GM21526 (cell line): ENCODE results near the gene GTPBP2.
A peak's percentile ranks its signal among the peaks of the same experiment; 100 is the strongest.
"Not testable (repeated sequence)": the region's sequence is repeated elsewhere in the genome, so short reads cannot be mapped to it uniquely, and the experiment has no call there.

Experiments used
- ATAC-seq: cut with Tn5 transposase; IDR thresholded peaks from one replicate; pipeline ENCODE4 v1.9.1; 2021; ENCODE audit warnings: moderate library complexity; ENCODE audit not compliant: unreplicated experiment, low FRiP score

Gene GTPBP2

DNA sequence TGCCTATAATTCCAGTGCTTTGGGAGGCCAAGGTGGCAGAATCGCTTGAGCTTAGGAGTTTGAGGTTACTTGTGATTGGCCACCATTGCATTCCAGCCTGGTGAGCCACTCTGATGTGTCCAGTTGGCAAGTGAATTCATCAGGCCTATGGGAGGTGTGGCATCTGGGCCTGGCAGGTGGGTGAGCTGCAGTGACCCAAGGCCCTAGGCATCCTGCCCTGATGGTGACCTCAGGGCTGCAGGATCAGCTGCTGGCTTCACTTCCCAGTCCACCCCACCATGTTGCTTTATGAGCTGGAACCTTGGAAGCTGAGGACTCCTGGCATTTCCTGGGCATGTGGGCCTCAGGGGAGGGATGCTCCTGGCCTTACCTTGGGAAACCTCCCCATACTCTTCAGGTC lies 36.3 kb upstream of the GTPBP2 start:
- ATAC-seq = no peak

DNA sequence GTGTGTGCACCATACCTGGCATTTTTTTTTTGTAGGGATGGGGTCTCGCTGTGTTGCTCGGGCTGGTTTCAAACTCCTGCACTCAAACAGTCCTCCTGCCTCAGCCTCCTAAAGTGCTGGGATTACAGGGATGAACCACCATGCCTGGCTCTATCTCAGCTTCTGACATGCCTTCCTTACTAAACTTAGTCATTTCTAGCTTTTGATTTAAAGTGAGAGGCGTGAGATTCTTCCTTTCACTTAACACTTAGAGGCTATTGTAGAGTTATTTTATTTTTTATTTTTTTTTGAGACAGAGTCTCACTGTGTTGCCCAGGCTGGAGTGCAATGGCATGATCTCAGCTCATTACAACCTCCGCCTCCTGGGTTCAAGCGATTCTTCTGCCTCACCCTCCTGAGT lies 33.9 kb upstream of the GTPBP2 start:
- not testable (repeated sequence) for ATAC-seq

DNA sequence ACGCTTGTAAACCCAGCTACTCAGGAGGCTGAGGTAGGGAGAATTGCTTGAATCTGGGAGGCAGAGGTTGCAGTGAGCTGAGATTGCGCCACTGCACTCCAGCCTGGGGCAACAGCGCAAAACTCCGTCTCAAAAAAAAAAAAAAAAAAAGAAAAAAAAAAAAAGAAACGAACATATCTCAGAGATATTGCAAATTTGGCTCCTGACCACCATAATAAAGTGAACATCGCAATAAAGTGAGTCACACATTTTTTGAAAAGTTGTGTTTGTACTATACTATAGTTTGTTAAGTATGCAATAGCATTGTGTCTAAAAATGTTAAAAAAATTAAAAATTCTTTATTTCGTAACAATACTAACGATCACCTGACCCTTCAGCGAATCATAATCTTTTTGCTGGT lies 29.1 kb upstream of the GTPBP2 start:
- ATAC-seq = no peak

DNA sequence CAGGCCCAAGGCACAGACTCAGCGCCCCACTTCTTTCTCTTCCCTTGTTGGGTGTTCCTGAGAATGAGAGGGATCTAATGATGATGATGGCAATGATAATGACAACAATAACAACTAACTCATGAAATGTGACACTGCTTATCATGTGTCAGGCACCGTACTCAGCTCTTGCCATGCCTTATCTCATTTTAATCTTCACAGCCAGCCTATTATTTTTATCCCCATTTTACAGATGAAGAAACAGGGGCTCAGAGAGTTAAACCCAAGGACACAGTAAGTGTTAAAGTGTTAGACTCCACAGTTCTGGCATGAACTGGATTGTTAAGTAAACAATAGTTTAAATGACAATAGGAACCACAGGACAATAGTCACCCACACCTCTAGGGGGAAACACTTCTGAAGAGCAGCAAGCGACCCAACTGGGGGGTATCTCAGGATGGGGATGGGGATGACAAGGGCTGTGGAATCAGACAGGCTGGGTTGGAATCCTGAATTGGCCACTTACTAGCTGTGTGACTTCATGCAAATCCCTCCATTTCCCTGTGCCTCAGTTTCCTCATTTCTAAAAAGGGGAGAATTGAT lies 28.2 kb upstream of the GTPBP2 start:
- ATAC-seq = no peak

DNA sequence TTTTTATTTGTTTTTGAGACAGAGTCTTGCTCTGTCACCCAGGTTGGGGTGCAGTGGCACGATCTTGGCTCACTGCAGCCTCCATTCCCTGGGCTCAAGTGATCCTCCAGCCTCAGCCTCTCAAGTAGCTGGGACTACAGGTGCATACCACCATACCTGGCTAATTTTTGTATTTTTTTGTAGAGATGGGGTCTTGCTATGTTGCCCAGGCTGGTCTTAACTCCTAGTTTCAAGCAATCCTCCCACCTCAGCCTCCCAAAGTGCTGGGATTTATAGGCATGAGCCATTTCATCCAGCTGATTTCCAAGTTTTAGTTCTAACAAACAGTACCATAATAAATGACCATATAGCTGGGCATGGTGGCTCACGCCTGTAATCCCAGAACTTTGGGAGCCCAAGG lies 23.8 kb upstream of the GTPBP2 start:
- ATAC-seq = not testable (repeated sequence)

DNA sequence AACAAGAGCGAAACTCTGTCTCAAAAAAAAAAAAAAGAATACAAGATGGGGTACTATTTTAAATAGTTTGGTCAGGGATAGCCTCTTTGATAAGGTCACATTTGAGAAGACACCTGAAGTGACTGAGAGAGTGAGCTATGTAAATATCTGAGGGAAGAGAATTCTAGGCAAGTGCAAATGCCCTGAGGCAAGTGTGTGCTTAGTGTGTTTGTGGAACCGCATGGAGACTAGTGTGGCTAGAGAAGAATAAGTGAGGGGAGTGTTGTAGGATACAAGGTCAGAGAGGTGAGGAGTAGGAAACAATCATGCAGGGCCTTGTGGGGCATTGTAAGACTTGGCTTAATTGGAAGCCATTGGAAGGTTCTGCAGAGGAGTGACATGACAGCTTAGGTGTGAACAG lies 19.2 kb upstream of the GTPBP2 start:
- ATAC-seq = no peak

DNA sequence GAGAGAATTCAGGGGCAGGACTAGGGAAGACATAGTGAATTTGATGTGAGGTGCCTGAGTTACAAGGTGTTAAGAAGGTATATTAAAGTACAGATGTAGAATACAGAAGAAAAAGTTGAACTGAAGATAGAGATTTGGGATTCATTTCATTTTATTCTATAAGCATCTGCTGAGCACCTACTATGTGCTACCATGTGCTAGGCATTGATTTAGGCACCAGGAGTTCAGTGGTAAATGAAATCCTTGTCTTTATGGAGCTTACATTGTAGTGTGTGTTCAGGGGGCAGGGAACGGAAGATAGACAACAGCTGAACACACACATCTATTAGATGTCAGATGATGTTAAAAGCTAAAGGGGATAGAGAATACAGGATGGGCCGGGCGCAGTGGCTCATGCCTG lies 18.5 kb upstream of the GTPBP2 start:
- no peak for ATAC-seq

DNA sequence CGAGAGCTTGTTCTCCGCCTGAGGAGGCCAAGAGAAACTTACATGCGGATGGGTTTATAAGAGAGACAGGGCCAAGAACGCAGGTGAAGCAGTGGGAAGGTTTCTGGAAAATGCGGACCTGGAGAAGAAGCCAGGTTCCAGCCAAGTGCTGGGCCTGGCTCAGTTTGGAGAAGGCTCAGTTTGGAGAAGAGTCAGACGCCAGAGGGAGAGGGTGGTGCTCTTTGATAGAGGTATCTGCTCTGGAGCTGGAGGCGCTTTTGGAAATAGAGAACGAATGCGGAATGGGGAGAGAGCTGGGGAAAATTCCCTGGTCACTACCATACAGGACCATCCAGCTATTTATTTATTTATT lies 16.5 kb upstream of the GTPBP2 start:
- no peak for ATAC-seq

DNA sequence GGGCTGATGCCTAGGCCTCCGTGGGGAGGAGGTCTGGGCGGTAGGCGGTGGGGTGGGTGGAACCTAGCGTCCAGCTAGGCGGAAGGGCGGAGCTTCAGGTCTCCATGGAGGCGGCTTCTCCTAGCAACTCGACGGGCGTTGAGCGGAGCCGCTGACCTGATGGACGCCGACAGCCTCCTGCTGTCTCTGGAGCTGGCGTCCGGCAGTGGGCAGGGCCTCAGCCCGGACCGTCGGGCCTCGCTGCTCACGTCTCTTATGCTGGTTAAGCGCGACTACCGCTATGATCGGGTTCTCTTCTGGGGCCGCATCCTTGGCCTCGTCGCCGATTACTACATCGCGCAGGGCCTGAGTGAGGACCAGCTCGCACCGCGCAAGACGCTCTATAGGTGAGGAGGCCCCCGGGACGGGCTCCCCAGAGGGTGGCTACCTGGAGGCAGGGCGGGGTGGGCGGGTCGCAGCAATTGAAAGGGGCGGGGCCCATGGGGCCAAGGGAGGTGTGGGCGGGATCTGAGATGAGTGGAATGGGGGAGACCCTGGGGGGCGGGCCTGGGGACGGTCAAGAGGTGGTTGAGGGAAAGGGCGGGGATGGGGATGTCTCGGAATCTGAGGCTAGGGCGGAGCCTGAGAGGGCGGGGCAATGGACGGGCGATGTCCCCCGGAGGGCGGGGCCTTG lies 16.0 kb upstream of the GTPBP2 start, which contains the start of gene RSPH9:
TSS of gene RSPH9 (plus strand) at position 97 of the 673 bp plus-strand sequence. CDS start at position 160, 63 bp downstream.
- no peak for ATAC-seq

DNA sequence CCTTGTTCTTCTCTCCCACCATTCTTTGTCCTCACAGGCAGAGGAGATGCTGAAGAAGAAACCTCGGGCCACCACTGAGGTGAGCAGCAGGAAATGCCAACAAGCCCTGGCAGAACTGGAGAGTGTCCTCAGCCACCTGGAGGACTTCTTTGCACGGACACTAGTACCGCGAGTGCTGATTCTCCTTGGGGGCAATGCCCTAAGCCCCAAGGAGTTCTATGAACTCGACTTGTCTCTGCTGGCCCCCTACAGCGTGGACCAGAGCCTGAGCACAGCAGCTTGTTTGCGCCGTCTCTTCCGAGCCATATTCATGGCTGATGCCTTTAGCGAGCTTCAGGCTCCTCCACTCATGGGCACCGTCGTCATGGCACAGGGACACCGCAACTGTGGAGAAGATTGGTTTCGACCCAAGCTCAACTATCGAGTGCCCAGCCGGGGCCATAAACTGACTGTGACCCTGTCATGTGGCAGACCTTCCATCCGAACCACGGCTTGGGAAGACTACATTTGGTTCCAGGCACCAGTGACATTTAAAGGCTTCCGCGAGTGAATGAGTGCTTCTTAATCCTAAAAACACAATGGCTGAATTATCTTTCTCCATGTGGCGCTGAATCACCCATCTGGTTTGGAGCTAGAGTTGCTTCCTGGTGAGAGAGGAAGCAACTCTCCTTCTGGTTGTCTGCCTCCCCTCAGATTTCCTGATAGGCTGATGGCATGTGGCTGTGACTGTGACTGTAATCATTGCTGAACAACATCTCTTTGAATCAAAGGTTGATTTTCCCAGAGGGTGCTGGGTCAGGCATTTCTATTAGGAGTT lies 11.1 kb upstream of the GTPBP2 start:
- ATAC-seq = no peak

DNA sequence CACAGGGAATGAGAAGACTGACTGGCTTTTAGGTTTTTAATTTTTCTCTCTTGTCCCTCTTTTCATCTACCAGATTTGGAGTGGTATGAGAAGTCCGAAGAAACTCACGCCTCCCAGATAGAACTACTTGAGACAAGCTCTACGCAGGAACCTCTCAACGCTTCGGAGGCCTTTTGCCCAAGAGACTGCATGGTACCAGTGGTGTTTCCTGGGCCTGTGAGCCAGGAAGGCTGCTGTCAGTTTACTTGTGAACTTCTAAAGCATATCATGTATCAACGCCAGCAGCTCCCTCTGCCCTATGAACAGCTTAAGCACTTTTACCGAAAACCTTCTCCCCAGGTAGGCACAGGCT lies 7.2 kb upstream of the GTPBP2 start:
- no peak for ATAC-seq

DNA sequence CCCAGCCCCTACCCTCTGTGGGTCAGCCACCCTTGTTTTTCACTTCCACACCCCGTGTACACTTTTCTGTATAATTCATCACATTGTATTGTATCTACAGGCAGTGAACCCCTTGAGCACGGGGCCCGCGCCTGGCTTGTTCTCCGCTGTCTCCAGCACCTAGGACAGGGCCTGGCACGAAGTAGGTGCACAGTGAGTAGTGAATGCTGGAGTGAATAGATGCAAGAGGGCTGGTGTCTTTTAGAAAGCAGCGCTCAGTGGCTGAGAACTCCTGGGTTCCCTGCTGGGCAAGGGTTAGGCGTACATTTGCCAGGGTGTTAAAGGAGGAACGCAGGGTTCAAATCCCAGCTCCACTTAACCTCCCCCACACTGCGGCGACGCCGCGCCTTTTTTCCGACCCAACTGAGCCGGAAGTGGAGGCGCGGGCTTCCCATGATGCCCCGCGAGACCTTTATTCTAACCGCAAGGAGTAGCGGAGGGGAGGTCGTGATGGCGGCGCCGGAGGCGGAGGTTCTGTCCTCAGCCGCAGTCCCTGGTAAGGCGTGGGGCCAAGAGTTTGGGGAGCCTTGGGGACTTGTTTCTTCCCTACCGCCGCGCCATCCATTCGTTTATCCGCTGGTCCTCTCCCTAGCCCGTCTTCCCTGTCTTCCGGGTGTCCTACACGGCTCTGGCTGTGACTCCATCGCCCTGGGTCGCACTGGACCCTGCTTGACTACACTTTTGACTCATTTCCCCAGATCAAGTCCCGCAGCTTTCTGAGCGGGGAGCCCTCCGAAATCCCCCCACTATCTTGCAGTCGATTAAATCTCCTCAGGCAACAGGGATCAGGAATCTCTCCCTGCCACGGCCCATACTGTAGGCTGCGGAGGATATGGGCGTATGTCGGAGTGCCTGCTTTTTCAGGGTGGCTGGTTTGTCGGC lies 6.6 kb upstream of the GTPBP2 start, which contains the start of gene MAD2L1BP:
TSS of gene MAD2L1BP (plus strand) at position 454 of the 921 bp plus-strand sequence. CDS start at position 490, 36 bp downstream.
- peak; percentile 67 for ATAC-seq

DNA sequence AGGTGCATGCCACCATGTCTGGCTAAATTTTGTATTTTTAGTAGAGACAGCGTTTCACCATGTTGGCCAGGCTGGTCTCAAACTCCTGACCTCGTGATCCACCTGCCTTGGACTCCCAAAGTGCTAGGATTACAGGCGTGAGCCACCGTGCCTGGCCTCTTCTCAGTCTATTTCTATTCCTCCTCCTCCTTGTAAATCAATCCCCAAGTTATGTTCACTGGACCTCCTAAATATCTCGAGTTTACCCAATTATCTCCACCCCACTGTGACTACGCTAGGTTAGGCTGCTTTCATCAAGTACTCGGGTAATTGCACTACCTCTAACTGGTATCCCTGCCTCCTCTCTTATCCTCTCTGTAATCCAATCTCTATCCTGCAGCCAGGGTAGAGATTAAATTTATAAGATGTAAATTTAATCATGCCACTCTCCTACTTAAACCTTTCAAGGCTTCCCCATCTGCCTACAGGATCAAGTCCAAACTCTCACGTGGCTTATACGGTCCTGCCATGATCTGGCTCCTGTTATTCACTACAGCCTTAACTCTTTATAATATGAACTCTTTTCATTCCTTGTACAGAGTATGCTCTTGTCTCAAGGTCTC lies 5.7 kb upstream of the GTPBP2 start:
- ATAC-seq = no peak

DNA sequence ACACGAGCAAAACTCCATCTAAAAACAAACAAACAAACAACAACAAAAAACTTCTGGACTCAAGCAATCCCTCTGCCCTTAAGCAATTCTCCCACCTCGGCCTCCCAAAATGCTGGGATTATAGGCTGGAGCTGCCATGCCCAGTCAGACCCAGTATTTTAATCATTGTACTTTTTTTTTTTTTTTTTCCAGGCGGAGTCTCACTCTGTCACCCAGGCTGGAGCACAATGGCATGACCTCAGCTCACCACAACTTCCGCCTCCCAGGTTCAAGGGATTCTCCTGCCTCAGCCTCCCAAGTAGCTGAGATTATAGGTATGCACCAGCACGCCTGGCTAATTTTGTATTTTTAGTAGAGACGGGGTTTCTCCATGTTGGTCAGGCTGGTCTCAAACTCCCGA lies 3.9 kb upstream of the GTPBP2 start:
- ATAC-seq = not testable (repeated sequence)

DNA sequence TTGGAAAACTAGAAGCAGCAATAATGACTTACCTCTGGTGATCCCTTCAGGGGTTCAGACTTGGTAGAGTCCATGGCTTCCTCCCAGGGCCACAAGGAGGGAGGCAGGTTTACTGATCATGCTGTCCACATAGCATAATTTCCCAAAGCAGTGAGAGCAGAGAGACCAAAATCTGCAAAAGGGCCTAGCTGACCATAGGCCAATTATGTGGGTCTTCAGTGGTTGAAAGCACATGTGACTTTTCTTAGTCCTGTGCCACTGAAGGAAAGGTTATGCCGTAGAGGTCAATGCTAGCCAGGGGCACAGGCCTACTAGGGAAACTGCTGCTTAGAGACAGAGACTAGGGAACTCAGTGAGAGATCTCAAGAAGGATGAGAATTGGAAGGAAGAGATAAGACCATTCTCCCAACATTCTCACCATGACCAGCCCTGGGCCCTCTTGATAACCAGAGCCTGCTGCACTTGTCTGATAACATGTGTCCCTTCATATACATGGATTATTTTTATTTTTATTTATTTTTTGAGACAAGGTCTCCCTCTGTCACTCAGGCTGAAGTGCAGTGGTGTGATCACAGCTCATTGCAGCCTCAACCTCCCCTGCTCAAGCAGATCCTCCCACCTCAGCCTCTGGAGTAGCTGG lies 2.0 kb upstream of the GTPBP2 start:
- no peak for ATAC-seq

DNA sequence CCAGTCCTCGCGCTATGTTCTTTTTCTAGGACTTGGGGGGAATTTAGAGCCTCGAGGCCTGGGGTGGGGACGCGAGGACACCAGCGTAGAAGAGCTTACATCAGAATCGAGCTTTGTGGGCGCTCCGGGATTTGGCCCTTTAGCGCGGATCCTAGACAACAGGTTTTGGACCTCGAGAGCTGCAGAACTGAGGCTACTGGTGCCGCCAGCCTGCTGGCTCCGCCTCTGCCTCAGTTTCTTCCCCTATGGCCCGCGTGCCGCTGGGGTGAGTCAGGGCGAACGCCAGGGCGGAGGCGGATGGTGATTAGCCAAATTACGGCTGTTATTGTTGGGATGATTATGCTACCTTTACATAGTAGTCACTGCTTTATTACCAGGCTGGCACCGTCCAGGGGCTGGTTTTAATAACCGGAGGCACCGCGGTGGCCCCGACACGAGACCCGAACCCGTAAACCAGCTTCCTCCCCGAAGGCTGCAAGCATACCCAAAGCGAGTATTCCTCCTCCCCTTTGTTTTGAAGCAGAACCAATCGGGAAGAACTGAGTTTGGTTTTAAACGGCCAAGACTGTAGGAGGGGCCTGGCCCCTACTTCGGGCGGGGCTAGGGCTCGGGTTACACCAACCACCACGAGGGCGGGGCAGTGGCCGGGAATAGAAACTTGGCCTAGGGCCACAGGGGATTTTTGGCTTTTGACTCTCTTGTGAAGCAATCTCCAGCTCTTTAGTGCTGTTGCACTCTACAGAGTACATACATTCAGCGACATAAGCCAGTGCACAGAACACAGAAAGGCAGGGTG lies 639 bp upstream of the GTPBP2 start:
- peak; percentile 67 for ATAC-seq

DNA sequence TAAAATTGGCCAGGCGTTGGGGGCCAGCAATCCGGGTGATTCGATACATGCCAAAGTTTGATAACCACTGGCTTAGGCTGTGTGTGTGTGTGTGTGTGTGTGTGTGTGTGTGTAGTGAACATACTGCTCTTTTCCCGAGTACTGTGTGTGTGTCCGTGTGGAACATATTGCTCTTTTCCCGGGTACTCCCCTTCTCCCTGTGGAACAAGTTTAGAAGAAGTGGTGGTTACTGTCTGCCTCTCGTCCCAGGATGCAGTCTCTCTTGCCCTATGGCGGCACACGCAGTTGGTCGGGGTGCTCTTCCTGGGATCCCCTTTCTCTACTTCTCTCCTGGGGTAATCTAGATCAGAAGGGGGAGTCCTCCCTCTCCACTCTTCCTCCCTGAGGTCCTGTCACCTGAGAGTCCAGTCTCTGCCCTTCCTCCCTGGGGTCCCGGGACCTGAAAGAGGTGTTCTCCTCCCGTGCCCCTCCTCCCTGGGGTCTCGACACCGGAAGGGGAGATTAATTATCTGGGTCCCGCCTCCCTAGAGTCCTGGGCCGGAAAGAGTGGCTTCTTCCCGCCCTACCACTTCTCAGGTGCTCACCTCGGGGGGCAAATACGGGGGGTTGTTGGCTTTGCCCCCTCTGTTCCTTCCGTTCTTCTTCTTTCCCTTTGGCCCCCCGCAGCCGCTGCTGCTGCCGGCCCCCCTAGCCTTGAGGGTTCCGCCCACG lies 516 bp downstream of the GTPBP2 start:
- ATAC-seq = no peak
